Amniotic stem cell (primary cell): ENCODE results near the gene LRRC61.
"Not testable (repeated sequence)": the region's sequence is repeated elsewhere in the genome, so short reads cannot be mapped to it uniquely, and the experiment has no call there.

Source experiments
- DNase-seq: peaks from one replicate; lab custom pipeline; 2025; lab: John Stamatoyannopoulos, UW

The LRRC61 gene

DNA sequence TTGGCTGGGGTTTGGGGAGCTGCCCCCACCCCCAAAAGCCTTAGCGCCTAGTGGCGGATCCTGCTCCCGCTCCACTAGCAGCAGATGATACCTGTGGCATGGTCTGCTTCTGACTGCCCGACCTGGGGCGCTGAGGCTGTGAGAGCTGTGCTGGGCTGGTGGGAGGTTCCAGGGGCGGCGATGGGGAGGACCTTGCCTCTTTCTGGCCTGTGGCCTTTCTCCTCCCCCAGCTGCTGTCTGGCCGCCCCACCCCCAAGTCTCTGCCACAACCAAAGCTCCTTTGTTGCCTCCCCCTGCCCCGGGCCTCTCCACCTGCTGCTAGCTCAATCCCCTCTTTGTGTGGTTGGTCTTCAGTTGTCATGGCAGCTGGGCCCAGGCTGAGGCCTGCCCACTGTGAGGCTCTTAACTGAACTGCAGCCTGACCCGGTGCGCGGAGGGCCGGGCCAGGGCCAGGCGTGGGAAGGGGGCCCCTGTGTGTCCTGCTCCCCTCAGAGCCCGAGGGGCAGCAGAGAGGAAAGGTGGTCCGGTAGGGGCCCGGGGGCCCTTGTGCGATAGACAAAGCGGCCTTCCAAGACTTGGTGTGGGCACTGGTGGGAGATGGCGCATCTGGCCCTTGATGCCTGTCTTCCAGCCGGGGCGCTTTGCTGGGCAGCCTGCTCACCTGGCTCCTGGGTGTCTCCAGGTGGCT is 60.7 kb downstream of the LRRC61 start:
- no peak for DNase-seq

DNA sequence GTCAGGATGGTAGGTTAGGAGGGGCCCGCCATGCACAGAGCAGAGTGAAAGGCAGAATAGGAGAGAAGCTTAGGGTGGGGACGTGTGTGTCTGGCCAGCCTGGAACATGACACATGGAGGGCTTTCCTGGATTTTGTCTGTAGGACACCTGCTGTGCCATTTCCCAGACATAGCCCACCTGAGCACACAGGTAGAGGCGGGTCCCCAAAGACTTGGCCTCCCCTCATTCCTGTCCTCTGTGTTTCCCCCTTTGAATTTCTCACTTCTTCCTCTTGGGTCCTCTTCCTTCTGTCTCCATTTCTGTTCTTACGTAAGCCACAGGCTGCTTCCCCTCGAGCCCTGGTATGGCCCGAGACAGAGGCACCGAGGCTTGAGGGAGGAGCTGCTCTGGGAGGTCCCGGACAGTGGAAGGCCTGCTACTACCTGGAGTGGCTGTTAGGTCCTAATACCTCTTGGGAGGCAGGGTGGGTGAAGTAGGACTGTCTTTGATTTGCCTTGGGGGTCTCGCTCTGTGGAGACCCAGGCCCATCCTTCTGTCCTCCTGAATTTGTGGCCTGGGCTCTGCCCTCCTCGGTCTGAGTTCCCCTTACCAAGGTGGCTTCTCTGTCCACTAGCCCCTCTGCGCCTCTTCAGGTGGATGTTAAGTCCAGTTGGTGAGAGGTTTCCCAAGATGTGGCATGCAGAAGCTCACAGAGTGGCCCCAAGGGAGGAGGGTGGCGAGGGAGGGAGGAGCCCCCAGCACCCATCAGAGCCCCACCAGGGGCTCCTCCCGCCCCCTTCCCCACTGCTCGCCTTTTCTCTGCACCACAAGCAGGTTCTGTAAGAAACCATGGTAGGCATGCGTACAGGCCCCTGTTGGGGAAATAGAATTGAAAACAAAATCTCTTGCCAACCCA is 61.5 kb downstream of the LRRC61 start:
- no peak for DNase-seq

DNA sequence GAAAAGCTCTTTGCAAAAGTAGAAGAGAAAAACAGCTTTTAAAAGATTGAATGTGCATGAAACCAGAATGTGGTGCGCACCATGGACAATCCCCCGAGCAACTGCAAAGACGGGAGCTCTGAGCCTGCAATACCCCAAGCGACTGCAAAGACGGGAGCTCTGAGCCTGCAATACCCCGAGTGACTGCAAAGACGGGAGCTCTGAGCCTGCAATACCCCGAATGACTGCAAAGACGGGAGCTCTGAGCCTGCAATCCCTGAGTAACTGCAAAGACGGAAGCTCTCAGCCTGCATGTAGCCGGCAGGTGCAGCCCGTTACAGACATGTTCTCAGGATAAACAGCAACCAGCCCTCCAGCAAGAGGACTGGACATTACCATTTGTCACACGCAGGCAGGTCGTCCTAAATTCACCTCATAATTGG is 62.2 kb downstream of the LRRC61 start:
- DNase-seq: no peak

DNA sequence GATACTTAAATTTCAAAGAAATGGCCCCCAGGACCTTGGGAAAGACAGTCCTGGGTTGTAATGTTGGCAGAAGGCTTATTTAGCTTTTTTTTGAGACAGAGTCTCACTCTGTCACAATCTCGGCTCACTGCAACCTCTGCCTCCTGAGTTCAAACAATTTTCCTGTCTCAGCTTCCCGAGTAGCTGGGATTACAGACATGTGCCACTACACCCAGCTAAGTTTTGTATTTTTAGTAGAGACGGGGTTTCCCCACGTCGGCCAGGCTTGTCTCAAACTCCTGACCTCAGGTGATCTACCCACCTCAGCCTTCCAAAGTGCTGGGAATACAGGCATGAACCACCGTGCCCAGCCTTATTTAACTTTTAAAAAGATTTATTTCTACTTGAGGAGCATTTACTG is 62.7 kb downstream of the LRRC61 start:
- DNase-seq: not testable (repeated sequence)
